ENCODE results near the gene PPP1R12A. TPM values are rescaled to one million over a fixed set of nuclear protein-coding genes. Genes with fewer than 3 reads are reported as not detected.

Gene PPP1R12A
- total RNA-seq, 1 donor from 2014 or later, result 123 TPM

GRCh38 chr12:79775355-79776027, 159.4 kb downstream of the PPP1R12A start:
- Mint-ChIP-seq H3K4me3 (no peak overlapping the region), H3K27ac (no peak overlapping the region), H3K4me1 (peaks cover 12% of the 10 kb centered on the region), H3K27me3 (ENCODE audit: low read depth) (no peaks in the 10 kb centered on the region), H3K9me3 (no peaks in the 10 kb centered on the region), H3K36me3 (peaks cover 19% of the 10 kb centered on the region)
- TF ChIP-seq CTCF (IDR thresholded peaks at IDR 0.05; ENCODE audit: unreplicated experiment), result no peak
- no peak for DNase-seq (ENCODE audit: low spot score in 2 of 2, unreplicated experiment in 2 of 2)

- TF ChIP-seq CTCF (IDR thresholded peaks at IDR 0.05; ENCODE audit: unreplicated experiment), result no peak
These were observed 161.0 kb downstream of the PPP1R12A start for GRCh38 chr12:79773896-79774295.

GRCh38 chr12:79769860-79770485, 164.9 kb downstream of the PPP1R12A start:
- TF ChIP-seq CTCF (IDR thresholded peaks at IDR 0.05; ENCODE audit: unreplicated experiment), result no peak
- no peak overlapping the region for H3K4me3 Mint-ChIP-seq
- no peaks in the 10 kb centered on the region for H3K27me3 Mint-ChIP-seq (ENCODE audit: low read depth)
- DNase-seq (ENCODE audit: low spot score in 2 of 2, unreplicated experiment in 2 of 2), result no peak
- no peaks in the 10 kb centered on the region for H3K4me1 Mint-ChIP-seq
- H3K9me3 Mint-ChIP-seq, result no peaks in the 10 kb centered on the region
- H3K36me3 Mint-ChIP-seq, result peaks cover 10% of the 10 kb centered on the region
- H3K27ac Mint-ChIP-seq, result no peak overlapping the region

More at GRCh38 chr12:79773896-79774295, 161.0 kb downstream of the PPP1R12A start:
- no peak for DNase-seq (ENCODE audit: low spot score in 2 of 2, unreplicated experiment in 2 of 2)
- H3K27ac Mint-ChIP-seq, result no peak overlapping the region
- peaks cover 17% of the 10 kb centered on the region for H3K36me3 Mint-ChIP-seq
- no peak overlapping the region for H3K4me3 Mint-ChIP-seq
- H3K4me1 Mint-ChIP-seq, result peaks cover 4% of the 10 kb centered on the region
- no peaks in the 10 kb centered on the region for H3K9me3 Mint-ChIP-seq
- no peaks in the 10 kb centered on the region for H3K27me3 Mint-ChIP-seq (ENCODE audit: low read depth)

- no peaks in the 10 kb centered on the region for H3K9me3 Mint-ChIP-seq
These were observed 165.6 kb downstream of the PPP1R12A start for GRCh38 chr12:79769189-79769859.

More at GRCh38 chr12:79769189-79769859, 165.6 kb downstream of the PPP1R12A start:
- no peak overlapping the region for H3K4me3 Mint-ChIP-seq
- H3K36me3 Mint-ChIP-seq, result peaks cover 10% of the 10 kb centered on the region
- H3K4me1 Mint-ChIP-seq, result no peaks in the 10 kb centered on the region
- TF ChIP-seq CTCF (IDR thresholded peaks at IDR 0.05; ENCODE audit: unreplicated experiment), result no peak
- no peaks in the 10 kb centered on the region for H3K27me3 Mint-ChIP-seq (ENCODE audit: low read depth)
- DNase-seq (ENCODE audit: low spot score in 2 of 2, unreplicated experiment in 2 of 2), result no peak
- no peak overlapping the region for H3K27ac Mint-ChIP-seq
